Tongue (tissue), 2 donors: ENCODE measurements around the gene STX12. TPM values are rescaled to one million over a fixed set of nuclear protein-coding genes. Genes with fewer than 3 reads are reported as not detected.
"Not testable (repeated sequence)": the region's sequence is repeated elsewhere in the genome, so short reads cannot be mapped to it uniquely, and the experiment has no call there.

Experiments used
- DNase-seq: peaks from one replicate; pipeline ENCODE4 v3.0.0-alpha.2; 2015
- total RNA-seq: library from RNA; depleted of rRNA; stranded (reverse); fragments of >200 nt; gene quantifications from one replicate; pipeline ENCODE4 v1.2.3, GENCODE V29; 2014

STX12 gene
- total RNA-seq, 1 donor from 2014 or later, result 45.0 TPM

DNA sequence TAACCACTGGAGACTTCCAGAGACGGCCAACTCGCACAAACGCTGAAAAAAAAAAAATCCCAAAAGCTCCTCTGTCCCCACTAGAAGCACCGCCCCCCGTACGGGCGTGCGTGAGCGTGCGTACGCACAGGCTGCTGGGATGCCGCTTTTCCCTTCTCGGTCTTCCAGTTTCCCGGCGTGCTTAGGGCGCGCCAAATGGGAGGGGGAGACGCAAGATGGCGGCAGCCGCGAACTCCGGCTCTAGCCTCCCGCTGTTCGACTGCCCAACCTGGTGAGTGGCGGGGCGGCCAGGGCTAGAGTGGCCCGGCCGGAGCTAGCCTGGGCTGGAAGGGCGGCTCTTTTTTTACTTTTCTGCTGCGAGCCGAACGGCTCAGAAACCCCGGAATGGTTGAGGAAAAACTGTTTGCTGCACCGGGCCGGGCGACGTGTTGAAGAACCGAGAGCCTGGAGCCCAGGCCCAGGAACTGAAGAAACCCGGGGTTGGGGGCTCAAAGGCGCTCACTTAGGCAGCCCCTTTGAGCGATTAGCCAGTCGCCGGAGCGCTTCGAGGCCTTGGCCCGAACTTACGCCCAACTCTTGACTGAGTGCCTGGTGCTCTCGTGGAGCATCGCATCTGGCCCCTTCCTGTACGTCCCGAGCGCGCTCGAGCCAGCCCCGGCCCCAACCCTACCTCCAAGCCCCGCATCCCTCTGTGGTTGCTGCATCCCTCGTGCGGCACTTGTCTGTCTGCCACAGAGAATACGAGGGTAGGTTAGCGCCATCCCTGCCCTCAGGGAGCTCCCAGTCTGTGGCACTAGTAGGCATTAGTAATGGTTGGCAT lies 57.8 kb downstream of the STX12 start, which contains the start of gene PPP1R8:
TSS of gene PPP1R8 (plus strand) at position 162 of the 820 bp plus-strand sequence. CDS start at position 216, 54 bp downstream.
- DNase-seq, result peak; percentile 99

- no peak for DNase-seq
Measured at GRCh38 chr1:27831568-27832410, 58.8 kb downstream of the STX12 start.

DNA sequence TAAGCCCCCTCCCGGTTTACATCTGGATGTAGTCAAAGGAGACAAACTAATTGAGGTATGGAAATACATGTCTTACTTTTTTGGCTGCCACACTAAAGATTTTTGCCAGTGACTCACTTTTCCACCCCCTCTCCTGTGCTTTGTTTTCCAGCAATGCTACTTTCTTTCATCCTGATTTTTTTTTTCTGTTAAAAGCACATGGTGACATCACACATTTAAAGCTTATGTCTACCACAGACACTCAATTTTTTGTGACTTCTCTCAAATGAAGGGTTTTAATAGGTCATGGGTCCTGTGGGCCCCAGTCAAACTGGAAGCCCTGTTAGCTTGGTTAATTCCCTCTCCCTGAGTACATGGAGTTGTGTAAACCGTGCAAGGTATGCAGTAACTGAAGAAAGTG lies 59.7 kb downstream of the STX12 start:
- no peak for DNase-seq

- no peak for DNase-seq
Measured at GRCh38 chr1:27833470-27833869, 60.5 kb downstream of the STX12 start.

DNA sequence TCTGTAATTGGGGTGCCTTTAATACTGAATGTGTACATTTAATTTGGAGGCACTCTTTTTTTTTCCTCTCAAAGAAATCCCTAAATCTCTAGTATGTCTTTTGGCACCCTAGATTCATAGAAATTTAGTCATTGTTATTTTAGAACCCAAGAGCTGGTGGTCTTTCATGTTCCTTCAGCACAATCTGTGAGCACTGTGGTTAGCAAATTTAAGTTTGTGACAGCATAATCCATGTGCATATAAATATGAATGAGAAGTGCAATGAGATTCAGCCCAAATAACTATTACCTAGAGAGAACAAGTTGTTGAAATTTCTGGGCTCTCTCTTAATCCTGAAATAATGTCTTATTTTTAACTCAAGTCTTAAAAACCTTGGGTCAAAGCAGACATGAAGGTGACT lies 62.0 kb downstream of the STX12 start:
- DNase-seq, result no peak

DNA sequence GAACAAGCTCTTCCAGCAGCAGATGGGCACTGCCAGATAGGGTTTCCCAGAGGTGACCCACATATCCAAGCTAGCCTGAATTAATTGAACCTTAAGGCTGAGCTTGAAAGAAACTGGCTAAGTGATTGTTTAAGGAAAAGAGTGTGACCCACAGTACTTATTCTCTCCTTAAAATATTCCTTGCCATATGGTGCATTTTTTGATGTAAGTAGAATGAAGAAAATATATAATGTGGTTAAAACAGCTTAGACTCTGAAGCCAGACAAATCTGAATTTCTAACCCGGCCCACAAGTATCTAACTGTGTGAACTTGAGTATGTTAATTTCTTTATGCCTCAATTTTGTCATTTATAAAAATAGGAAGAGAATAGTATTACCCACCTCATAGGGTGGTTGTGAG lies 62.5 kb downstream of the STX12 start:
- no peak for DNase-seq

GRCh38 chr1:27849951-27850350 lies 76.9 kb downstream of the STX12 start:
- no peak for DNase-seq

DNA sequence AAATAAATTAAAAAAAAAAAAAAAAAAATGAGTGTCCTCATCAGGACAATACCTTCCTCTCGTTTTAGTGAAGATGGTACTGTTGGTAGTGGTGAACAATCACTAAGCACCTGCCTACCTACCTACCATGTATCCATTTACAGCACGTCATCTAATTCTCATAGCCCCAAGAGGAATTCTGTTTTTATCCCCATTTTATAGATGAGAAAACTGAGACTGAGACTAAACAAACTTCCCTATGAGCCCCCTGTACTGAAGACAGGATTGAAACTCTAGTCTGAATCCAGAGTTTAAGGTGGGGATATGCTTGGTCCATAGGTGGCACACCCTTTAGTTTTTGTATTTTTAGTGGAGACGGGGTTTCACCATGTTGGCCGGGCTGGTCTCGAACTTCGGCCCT lies 82.1 kb downstream of the STX12 start:
- no peak for DNase-seq

- DNase-seq, result no peak
Measured at GRCh38 chr1:27856561-27857343, 83.7 kb downstream of the STX12 start.

DNA sequence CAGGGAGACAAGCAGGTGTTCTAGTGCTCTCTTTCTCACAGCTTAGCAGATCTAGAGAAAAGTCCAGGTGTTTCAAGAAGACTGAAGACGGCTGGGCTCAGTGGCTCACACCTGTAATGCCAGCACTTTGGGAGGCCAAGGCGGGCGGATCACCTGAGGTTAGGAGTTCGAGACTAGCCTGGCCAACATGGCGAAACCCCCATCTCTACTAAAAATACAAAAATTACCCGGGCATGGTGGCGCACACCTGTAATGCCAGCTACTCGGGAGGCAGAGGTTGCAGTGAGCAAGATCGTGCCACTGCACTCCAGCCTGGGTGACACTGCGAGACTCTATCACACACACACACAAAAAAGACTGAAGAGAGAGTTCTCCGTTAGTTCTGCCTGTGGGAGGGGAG lies 84.5 kb downstream of the STX12 start:
- not testable (repeated sequence) for DNase-seq

DNA sequence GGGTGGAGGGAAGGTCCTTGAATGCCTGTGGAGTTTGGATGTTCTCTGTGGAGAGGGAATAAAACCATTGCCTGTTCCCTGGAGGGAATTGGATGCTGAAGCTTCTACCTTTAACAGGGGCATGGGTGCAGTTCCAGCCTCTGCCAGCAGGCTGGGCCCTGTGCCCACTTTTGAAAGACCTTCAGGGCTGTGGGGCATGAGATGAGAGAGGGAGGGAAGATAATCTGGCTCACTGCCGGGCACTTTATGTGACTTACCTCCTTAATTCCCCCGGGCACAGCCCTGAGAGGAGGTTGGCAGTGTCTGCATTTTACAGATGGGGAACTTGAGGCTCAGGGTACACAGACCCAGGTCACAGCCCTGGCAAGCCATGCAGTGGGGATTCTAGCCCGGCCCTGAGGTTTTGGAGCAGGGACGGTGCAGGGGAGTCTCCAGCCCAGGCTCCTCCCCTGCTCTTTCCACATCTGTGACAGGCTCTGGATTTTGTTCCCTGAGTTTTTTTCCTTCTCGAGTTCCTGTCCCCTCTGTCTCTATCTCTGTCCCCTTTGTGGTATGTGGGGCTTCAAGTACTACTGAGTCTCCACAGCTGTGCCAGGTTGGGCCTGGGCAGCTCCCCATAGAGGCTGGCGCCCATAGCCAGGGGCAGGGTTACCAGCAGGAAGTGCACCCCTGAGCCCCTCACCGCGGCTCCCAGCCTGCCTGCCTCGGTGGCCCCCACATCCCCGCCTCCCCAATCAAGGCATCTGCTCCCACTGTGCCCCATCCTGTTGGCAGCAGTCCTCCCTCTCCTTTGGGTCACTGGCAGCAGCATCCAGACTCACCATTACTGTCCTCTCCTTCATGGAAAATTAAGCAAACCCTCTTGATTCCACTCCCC lies 85.3 kb downstream of the STX12 start:
- DNase-seq, result peak; percentile 89

DNA sequence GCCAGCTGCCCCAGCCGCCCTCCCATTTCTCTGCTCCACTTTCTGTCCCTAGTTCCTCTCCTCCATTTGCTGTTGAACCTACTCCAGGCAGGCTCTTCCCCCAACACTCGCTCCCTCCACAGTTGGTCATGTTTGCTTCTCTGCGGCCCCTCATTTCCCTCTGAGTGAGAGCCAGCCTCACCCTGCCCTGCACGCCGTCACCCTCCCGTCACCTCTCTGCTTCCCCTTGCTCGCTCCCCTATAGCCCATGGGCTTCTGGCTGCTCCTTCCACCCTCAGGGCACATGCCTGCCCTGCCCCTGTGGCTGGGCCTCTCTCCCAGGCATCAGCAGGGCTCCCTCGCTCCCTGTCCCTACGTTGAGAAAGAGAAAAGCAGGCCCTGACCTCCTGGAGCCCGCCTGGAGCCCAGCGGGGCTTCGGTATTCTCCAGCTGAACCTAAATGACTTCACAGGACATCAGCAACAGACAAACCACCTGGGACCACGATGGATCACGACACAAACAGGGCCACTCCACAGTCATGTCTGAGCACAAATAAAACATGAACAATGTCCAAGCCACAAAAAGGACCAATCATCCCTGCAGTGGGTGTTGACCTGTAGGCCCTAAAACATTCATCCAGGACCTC lies 86.0 kb downstream of the STX12 start:
- DNase-seq, result no peak

DNA sequence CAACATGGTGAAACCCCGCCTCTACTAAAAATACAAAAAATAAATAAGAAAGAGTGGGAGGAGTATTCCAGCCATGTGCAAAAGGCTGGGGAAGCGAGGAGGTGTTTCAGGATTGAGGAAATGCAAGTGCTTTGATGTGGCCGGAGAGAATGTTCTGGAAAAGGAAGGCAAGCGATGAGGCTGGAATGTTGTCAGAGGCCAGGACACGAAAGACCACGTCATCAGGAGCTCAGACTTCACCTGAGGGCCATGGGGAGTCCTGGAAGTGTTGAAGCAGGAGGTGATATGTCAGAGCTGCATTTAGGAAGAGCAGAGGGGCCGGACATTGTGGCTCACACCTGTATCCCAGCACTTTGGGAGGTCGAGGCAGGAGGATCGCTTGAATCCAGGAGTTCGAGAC lies 88.4 kb downstream of the STX12 start:
- DNase-seq, result no peak

DNA sequence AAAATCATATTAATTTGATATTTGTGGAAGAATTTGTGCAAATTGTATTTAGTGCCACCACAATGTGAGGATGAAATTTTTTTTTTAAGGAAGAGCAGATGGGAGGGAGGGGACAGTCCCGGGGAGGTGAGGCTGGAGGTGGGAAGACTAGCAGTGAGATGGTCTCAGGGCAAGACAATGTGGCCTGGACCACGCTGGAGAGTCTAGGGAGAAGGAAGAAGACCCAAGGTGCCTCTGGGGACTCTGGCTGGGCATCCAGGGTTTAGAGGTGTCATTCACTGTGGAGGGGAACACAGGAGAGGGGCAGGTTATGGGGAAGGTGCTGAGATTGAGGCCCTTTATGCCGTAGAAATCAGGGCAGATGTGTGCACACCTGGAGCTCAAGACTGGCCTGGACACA lies 89.0 kb downstream of the STX12 start:
- DNase-seq, result no peak

GRCh38 chr1:27862671-27863537 lies 89.9 kb downstream of the STX12 start:
- DNase-seq, result peak; percentile 66

DNA sequence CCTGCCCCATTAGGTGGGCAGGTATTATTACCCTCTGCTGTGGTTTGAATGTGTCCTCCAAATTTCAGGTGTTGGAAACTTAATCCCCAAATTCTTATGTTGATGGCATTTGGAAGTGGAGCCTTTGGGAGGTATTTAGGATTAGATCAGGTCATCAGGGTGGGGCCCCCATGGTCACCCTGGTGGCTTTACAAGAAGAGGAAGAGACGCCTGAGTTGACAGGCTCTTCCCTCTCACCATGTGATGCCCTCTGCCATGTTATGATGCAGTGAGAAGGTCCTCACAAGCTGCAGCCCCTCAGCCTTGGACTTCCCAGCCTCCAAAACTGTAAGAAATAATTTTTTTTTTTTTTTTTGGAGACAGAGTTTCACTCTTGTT lies 90.5 kb downstream of the STX12 start:
- no peak for DNase-seq

- DNase-seq, result no peak
Measured at GRCh38 chr1:27864264-27864895, 91.4 kb downstream of the STX12 start.

GRCh38 chr1:27865821-27866220 lies 92.8 kb downstream of the STX12 start:
- no peak for DNase-seq

DNA sequence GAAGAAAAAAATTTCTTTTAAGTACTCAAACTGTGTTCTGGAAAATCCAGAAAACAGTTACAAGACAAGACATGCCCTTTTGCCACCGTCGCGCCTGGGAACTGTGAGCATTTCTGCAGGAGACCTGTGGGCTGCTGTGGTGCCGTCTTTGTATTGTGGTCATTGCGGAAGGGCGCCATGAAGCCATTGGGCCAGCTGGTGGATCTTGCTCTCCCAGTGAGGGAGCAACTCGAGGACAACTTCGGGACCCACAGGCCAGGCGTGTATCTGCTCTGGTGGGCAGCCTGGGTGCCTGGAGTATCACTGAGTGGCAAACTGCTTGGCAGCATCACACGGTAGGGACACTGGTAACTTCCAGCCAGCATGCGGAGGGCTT lies 95.5 kb downstream of the STX12 start:
- DNase-seq, result no peak
